ENCODE results near the gene IQGAP1. TPM values are rescaled to one million over a fixed set of nuclear protein-coding genes. Genes with fewer than 3 reads are reported as not detected.
"Not testable (repeated sequence)": the region's sequence is repeated elsewhere in the genome, so short reads cannot be mapped to it uniquely, and the experiment has no call there.

The IQGAP1 gene
- total and polyA plus RNA-seq, 9 of the 15 experiments (the other 6 are each of a cell fraction or from before 2014, with no cell fraction given) = 37.6 to 143 (median 77.7) TPM

DNA sequence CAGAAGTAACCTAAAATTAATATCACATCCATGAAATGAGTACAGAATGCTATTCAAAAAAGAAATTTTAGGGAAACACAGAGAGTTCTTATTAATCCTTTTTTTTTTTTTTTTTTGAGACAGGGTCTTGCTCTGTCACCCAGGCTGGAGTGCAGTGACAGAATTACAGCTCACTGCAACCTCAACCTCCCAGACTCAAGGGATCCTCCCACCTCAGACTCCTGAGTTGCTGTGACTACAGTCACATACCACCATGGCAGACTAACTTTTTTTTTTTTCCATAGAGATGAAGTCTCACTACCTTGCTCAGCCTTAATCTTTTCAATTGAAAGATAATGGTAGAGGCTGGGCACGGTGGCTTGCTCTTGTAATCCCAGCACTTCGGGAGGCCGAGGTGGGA lies 135.3 kb downstream of the IQGAP1 start:
- Histone ChIP-seq H3K9me3 (replicated peaks; ENCODE audit: control insufficient read depth, insufficient read depth, low read depth, low read length) (no peaks in the 10 kb centered on the region), H2AFZ (ENCODE audit: low read depth, low read length) (no peak overlapping the region), H3K4me2 (ENCODE audit: insufficient read depth, low read length) (no peak overlapping the region), H3K9ac (ENCODE audit: insufficient read depth in 1 of 2, low read depth in 2 of 2, low read length in 2 of 2) (no peak overlapping the region; a peak in 1 of 4 replicates), H3K27me3 (ENCODE audit: control insufficient read depth in 2 of 2, insufficient read depth in 2 of 2, low read length in 2 of 2) (no peaks in the 10 kb centered on the region), H3K79me2 (ENCODE audit: control insufficient read depth, insufficient read depth, low read length) (no peaks in the 10 kb centered on the region), H3K9me1 (ENCODE audit: control insufficient read depth, insufficient read depth, low read length) (no peaks in the 10 kb centered on the region), H3K27ac (ENCODE audit: extremely low read depth, low read depth, low read length) (no peak overlapping the region), H3K4me1 (replicated peaks in 1 of 2; ENCODE audit: control insufficient read depth in 2 of 2, insufficient read depth in 2 of 2, low read length in 2 of 2) (no peaks in the 10 kb centered on the region), H4K20me1 (replicated peaks; ENCODE audit: control insufficient read depth, insufficient read depth, low read length) (no peaks in the 10 kb centered on the region), H3K36me3 (ENCODE audit: control insufficient read depth, insufficient read depth, low read length) (no peaks in the 10 kb centered on the region), H3K4me3 (no peak overlapping the region)
- in situ Hi-C loops (cut with MboI) = no loop called here
- ChIA-PET POLR2A (interaction anchor here (1.8 kb wide), 1 partner anchor 16 kb away, joined by 4 read pairs; no protein-coding TSS in a partner anchor), CTCF (ENCODE audit: low intra/inter-chr PET ratio) (no interaction called here)
- no TSS peak for BruUV-seq (replicated peaks)
- 35% methylated on average over 3 of the region's 3 CpGs for WGBS (ENCODE audit: insufficient coverage, low coverage, missing lambda C conversion rate)
- no peak for ATAC-seq
- no peak for DNase-seq (ENCODE audit: extremely low read depth in 1 of 4, low spot score in 3 of 4)
- TF ChIP-seq, protein P1, sequence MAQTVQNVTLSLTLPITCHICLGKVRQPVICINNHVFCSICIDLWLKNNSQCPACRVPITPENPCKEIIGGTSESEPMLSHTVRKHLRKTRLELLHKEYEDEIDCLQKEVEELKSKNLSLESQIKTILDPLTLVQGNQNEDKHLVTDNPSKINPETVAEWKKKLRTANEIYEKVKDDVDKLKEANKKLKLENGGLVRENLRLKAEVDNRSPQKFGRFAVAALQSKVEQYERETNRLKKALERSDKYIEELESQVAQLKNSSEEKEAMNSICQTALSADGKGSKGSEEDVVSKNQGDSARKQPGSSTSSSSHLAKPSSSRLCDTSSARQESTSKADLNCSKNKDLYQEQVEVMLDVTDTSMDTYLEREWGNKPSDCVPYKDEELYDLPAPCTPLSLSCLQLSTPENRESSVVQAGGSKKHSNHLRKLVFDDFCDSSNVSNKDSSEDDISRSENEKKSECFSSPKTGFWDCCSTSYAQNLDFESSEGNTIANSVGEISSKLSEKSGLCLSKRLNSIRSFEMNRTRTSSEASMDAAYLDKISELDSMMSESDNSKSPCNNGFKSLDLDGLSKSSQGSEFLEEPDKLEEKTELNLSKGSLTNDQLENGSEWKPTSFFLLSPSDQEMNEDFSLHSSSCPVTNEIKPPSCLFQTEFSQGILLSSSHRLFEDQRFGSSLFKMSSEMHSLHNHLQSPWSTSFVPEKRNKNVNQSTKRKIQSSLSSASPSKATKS (CRISPR knock-in tag; IDR thresholded peaks at IDR 0.05) = no peak
- TF ChIP-seq MXI1 (IDR thresholded peaks at IDR 0.05; ENCODE audit: low read depth, low read length) (no peak), ELK1 (CRISPR knock-in tag; IDR thresholded peaks at IDR 0.05) (no peak), RFX1 (IDR thresholded peaks at IDR 0.05) (peak; percentile 10; the same call in 1 of the 2 replicates)
- no peak for FAIRE-seq
- intact Hi-C loops (cut with micrococcal nuclease) = no loop called here

- H3K27ac ChIP-seq (ENCODE audit: extremely low read depth, low read depth, low read length); BruUV-seq (replicated peaks): not testable (repeated sequence)
- WGBS (ENCODE audit: insufficient coverage, low coverage, missing lambda C conversion rate) = 46% methylated on average over 6 of the region's 6 CpGs
Measured at GRCh38 chr15:90524018-90524803, 136.2 kb downstream of the IQGAP1 start.

More at GRCh38 chr15:90524018-90524803, 136.2 kb downstream of the IQGAP1 start:
- H3K27me3 ChIP-seq (ENCODE audit: control insufficient read depth in 2 of 2, insufficient read depth in 2 of 2, low read length in 2 of 2); intact Hi-C loops (cut with micrococcal nuclease); H3K4me3 ChIP-seq; H3K9me1 ChIP-seq (ENCODE audit: control insufficient read depth, insufficient read depth, low read length); FAIRE-seq; H3K9ac ChIP-seq (ENCODE audit: insufficient read depth in 1 of 2, low read depth in 2 of 2, low read length in 2 of 2); DNase-seq (ENCODE audit: extremely low read depth in 1 of 4, low spot score in 3 of 4); ATAC-seq; H3K79me2 ChIP-seq (ENCODE audit: control insufficient read depth, insufficient read depth, low read length); in situ Hi-C loops (cut with MboI); H3K4me2 ChIP-seq (ENCODE audit: insufficient read depth, low read length); H3K36me3 ChIP-seq (ENCODE audit: control insufficient read depth, insufficient read depth, low read length); CTCF ChIA-PET (ENCODE audit: low intra/inter-chr PET ratio); H3K4me1 ChIP-seq (replicated peaks in 1 of 2; ENCODE audit: control insufficient read depth in 2 of 2, insufficient read depth in 2 of 2, low read length in 2 of 2); H4K20me1 ChIP-seq (replicated peaks; ENCODE audit: control insufficient read depth, insufficient read depth, low read length); H3K9me3 ChIP-seq (replicated peaks; ENCODE audit: control insufficient read depth, insufficient read depth, low read depth, low read length): not testable (repeated sequence)
- peak overlapping the region; percentile 29 for H2AFZ ChIP-seq (ENCODE audit: low read depth, low read length)
- POLR2A ChIA-PET = interaction anchor here (0.9 to 1.8 kb wide), 2 partner anchors 16 to 256 kb away, joined by 3 to 4 read pairs; no protein-coding TSS in a partner anchor
